ENCODE data around the gene LYPLA2.

- TF ChIP-seq EZH2 (IDR thresholded peaks at IDR 0.05; ENCODE audit: borderline replicate concordance, low read length): no peak
- no peak for TF ChIP-seq CTCF (conservative IDR thresholded peaks at IDR 0.05 in 1 of 2, IDR thresholded peaks at IDR 0.05 in 1 of 2; ENCODE audit: extremely low read depth in 1 of 2, insufficient read depth in 1 of 2, low read depth in 1 of 2, low read length in 2 of 2)
Measured at GRCh38 chr1:23827717-23828116, 36.8 kb downstream of the LYPLA2 start.

Data from mammary epithelial cell (primary cell).